SHP77 treated with DMSO at 0.1 percent for 48 hours (cell line): ENCODE data around the gene MRPS30.
"Not testable (repeated sequence)": the region's sequence is repeated elsewhere in the genome, so short reads cannot be mapped to it uniquely, and the experiment has no call there.

Experiments
- DNase-seq: peaks from one replicate; lab custom pipeline; 2025; lab: John Stamatoyannopoulos, UW

The MRPS30 gene

DNA sequence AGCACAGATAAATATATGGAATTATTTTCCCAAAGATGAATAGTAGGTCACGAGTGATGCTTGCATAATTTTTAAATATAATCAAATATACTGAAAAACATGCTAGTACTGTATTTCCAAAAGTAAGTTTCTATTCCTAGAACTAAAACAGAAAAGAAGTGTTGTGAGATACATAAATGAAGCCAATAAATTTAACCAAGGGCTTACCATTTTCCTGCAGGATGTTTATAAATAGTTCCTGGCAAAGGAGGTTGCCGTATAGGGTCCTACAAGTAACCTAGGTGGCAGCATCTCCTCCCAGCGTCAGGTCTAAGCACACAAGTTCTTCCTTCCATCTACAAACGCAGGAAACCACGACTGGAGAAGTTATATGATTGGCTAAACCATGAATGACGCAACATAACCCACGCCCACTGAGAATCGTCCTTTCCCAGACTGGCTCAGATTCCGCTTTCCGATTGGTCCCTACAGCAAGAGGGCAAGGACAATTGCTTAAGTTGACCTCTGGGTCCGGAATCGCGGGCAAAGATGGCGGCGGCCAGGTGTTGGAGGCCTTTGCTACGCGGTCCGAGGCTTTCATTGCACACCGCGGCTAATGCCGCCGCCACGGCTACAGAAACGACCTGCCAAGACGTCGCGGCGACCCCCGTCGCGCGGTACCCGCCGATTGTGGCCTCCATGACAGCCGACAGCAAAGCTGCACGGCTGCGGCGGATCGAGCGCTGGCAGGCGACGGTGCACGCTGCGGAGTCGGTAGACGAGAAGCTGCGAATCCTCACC is at the start of gene MRPS30:
Gene MRPS30 (plus strand): TSS at position 513 of the 780 bp plus-strand sequence. CDS start 16 bp downstream, at position 529.
- DNase-seq: peak; percentile 100

DNA sequence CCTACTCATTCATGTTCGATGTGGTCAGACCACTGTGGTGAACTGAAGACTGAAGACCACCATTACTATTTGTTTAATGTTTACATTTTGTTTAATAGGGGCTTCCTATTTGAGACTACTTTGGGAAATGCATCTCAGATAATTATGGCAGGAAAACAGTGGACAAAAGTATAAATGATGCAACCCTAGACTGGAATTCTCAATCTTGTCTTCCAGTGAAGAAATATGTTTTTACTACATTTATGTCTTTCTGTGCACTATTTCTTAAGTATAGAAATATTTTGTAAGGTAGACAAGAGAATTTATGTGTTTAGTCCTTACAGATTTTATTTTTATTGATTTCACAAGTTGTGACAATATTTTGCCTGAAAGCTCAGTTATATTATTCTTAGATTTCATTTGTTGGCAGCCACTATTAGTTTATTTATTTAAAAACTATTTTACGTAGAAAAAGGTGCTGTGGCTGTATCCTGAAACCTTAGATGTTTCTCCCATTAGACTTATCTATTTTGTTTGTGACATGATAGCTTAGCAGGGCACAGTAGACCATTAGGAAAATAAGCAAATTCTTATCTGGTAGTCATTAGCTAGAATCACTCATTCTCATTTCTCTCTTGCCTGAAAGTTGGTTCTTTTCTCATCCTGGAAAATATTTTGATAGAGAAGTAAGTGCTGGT is 39.4 kb upstream of the MRPS30 start:
- no peak for DNase-seq

DNA sequence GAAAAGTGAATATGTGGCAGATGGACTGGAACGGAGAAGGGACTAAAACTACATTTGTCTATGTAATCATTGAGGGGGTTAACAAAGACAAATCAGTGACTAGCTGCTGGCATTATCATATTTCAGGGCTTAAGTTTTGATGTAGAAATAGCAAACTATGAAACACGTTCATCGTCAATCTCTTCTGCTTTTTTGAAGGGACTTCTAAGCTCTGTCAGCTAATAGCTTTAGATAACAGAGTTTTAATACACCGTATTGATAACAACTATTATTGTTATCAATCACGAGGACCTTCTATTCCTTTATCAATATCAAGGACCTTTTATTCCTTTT is 38.9 kb upstream of the MRPS30 start:
- DNase-seq: no peak

DNA sequence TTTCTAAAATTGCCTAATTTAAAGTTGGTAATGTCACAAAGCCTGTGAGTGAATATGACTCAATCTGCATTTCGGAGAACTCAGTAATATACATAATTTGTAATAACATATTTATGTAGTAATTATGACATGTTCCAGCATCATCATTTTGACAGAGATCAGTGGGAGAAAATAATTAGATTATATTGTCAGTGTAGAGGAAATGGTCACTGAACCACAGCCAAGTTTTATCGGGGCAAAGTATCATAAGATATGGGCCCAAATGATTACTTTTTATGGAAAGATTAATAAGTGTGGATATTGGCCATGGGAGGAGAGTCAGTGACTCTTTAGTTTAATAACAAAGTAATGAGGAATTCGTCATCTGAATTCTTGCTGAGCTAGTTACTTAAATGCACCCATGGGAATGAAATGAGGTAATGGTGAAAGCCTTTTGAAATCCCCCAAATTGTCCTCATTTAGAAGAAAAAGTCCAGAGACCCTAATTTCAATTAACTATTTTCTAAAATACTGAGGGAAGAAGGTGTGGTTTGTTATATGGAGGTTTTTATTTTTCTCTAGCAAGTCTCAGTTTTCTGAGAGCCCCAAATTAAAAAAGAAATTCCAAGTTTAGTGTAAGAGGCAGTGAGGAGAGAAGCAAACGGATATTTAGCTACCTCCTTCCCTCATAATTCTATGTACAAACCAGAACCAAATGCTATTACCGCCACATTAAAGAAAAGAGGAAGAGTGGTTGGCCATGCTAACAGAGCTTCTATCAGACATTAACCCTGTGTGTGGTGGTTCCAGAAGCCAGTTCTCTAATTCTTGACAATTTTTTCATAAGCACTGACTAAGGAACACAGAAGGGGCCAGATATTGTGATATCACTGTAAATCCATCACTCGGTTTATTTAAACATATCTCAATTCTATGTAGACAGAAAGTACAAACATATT is 37.7 kb upstream of the MRPS30 start:
- DNase-seq: no peak

DNA sequence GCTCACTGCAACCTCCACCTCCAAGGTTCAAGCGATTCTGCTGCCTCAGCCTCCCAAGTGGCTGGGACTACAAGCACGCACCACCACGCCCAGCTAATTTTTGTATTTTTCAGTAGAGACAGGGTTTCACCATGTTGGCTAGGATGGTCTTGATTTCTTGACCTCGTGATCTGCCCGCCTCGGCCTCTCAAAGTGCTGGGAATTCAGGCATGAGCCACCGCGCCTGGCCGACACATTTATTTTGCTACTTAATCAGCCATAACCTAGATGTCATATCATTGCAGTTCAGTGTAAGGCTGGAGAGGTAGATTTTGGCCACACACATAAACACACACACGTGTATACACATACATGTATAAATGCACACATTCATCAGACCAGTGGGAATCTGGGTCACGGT is 36.4 kb upstream of the MRPS30 start:
- not testable (repeated sequence) for DNase-seq

DNA sequence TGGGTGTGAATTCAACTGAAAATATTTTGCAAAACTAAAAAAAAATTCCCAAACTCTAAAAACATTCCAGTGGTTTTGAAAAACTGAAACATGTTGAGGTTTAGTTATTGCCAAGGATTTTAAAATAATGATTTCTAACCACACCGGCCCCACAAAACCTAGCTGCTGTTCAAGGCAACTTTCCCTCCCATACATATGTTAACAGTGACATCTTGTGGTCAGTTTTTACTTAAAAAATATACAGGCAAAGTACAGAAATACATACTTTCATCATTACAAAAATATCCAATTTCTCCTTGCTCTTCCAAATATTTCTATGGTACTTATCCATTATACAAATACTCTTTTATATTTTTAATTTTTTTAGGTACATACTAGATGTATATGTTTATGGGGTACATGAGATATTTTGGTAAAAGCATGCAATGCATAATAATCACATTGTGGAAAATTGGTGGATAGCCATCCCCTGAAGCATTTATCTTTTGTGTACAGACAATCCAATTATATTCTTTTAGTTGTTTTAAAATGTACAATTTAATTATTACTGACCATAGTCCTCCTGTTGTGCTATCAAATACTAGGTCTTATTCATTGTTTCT is 34.4 kb upstream of the MRPS30 start:
- peak; percentile 51 for DNase-seq

DNA sequence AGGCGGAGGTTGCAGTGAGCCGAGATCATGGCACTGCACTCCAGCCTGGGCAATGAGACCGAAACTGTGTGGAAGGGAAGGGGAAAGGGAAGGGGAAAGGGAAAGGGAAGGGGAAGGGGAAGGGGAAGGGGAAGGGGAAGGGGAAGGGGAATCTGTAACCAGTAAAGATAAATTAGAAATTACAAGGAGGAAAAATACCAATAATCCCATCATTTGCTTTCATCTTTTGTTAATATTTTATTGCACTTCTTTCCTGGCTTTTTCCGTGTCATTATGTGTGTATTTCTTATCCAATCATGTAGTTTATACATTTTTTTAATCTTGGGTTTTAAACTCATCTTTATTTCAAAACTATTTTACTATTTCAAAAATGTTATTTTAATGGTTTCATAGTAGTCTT is 29.6 kb upstream of the MRPS30 start:
- DNase-seq: no peak

DNA sequence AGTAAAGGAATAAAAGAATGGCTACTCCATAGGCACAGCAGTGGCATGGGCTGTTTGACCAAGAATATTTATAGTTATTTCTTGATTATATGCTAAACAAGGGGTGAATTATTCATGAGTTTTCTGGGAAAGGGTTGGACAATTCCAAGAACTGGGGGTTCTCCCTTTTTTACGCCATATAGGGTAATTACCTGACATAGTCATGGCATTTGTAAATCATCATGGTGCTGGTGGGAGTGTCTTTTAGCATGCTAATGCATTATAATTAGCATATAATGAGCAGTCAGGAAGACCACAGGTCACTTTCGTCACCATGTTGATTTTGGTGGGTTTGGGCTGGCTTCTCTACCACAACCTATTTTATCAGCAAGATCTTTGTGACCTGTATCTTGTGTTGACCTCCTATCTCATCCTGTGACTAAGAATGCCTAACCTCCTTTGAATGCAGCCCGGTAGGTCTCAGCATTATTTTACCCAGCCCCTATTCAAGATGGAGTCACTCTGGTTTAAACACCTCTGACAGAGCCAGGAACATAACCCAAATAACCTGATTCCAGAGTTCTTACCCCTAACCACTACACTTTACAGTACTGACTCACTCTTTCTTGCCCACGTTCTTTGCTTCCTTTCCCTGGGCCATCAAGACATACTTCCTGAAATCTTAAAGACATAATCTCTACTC is 25.0 kb upstream of the MRPS30 start:
- no peak for DNase-seq

DNA sequence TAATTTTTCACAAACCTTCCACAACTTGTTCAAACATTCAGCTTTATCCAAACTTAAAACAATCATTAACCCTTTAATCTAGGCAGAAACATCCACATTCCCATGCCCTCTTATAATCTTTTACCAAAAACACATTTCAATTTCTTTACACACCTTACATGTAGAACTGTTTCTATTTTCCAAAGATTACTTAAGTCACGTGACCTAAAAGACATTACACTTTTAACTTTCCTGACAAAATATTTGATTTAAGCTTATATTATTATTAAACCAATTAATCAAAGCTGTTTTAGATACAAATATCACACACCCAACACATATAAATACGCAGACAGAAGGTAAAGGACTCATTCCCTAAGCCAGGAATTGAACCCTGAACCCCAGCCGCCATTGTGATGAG is 21.0 kb upstream of the MRPS30 start:
- no peak for DNase-seq

DNA sequence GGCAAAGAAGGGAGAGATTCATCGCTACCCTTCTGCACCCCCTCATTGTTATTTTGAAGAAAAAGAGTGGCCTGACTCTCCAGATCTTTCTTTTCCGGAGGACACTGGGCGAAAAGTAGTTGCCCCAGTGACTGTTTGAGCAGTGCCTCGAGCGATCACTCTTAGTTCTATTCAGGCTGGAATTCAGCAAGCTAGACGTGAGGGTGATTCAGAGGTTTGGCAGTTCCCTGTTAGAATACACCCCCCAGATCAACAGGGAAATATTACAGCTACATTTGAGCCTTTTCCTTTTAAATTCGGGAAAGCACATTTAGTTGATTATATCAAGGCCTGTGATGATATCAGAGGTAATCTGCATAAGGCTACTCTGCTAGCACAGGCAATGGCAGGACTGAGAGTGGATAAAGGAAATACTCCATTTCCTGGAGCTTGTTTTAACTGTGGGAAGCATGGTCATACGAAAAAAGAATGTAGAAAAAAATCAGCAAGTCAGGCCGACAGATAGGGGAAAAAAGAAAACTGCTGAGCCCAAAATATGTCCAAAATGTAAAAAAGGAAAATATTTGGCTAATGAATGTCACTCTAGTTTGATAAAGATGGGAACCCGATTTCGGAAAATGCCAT is 19.3 kb upstream of the MRPS30 start:
- DNase-seq: not testable (repeated sequence)

DNA sequence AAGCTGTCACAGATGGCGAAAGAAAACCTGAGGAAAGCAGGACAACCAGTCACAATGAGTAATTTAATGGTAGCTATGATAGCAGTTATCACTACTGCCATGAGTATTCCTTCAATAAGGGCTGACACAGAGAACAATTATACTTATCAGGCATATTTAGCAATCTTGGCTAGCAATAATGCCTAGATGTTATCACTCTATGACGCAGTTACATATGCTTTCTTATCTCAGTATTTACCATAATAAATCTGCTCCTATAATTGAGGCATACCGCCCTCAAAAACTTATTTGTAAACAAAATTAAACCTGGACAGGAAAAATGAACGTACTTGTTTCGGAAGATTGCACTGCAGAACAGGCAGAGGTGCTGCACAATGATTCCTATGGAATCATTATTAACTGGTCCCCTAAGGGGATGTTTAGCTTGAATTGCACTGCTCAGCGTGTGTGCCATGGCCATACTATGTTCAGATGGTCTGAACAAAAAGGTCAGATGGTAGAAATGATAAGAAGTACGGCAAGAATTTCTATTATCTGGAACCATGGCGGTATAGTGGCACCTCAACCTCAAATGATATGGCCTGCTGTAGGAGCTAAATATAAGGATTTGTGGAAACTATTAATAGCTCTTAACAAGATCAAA is 16.6 kb upstream of the MRPS30 start:
- DNase-seq: not testable (repeated sequence)

DNA sequence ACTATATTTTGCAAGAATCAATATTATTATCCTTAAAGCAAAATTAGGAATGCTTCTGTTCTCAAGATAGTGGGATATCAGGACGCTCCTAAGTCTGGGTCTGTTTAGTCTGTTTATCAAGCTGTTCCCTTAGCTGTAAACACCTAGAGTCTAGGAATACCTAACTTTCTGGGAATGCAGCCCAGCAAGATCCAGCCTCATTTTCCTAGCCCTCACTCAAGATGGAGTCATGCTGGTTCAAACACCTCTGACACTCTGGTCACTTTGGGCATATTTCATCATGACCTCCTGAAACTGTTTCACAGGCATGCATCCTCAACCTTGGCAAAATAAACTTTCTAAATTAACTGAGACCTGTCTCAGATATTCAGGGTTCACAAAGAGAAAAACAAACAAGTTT is 14.4 kb upstream of the MRPS30 start:
- DNase-seq: no peak

DNA sequence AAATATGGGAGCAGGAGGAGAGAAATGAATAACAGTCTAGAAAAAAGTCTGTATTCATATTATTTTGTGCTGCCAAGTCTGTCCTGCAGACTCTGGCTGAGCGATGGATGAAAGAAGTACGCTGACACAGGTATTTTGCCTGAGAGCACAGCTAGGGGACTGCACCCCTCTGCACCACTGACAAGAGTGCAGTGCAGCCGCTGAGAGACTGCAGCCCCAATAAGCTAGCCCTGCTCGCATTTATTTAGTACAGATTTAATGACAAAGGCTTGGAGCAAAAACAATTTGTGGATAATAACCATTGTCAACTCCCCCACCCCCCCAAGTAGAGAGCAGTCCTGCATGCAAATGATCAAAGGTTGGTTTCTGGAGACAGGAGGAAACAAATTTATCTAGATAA is 13.3 kb upstream of the MRPS30 start:
- no peak for DNase-seq

DNA sequence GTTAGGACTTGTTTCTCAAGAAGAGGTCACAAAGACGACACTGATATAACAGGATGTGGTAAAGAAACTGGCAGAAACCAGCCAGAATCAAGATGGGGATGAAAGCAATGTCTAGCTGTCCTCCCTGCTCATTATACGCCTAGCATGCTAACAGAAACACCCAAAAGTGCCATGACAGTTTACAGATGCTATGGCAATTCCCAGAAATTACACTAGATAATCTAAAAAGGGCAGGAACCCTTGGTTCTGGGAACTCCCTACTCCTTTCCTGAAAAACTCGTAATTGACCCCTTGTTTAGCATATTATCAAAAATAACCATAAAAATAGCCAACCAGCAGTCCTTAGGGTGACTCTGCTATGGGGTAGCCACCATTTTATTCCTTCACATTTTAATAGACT is 10.9 kb upstream of the MRPS30 start:
- no peak for DNase-seq

DNA sequence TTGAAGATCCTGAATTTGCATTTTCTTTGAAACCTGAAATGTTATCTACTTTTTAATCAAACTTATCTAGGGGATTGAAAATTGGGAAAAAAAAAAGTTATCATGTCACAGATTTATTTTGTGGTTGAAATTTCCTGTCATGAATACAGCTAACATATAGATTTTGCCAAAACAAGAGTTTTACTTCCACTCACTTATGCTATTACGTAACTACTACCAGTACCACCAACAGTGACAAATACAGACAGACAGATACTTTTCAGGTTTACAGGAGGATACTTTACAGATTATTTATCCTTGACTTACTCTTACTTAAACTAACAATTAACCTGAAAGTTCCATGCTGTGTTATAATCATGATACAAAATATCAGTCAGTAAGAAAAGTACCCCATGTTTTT is 6.8 kb upstream of the MRPS30 start:
- no peak for DNase-seq

DNA sequence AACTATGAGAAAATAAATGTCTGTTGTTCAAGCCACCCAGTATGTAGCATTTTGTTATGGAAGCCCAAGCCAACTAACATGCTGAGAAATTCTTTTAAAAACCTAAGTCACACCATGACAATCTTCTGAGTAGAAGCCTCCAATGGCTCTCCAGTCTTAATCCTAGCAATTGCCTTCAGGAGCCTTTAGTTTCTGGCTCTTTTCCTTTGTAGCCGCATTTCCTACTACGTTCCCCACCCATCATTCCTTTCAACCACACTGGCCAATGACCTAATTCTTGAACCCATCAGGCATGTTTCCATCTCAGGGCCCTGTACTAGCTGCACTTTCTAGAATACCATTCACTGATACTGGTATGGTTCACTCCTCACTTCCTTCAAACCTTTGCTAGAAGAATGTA is 2.1 kb upstream of the MRPS30 start:
- DNase-seq: no peak

DNA sequence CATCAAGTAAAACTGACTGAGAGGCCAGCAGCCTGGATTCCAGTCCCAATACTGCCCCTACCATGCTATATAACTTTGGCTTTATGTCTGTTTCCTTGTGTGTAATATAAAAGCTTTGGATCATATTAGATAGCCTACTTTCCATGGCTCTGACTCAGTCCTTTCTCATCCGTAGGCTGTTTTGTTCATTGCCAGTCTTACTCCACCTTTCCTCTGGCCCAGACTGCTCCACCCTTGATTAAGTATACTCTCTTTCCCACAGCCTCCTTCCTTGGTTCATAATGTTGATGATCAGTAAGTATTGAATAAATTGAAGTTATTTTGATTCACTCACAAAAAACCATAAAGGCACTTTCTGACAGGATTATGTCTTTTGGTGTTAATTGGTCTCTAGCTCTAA is 1.5 kb upstream of the MRPS30 start:
- DNase-seq: no peak

DNA sequence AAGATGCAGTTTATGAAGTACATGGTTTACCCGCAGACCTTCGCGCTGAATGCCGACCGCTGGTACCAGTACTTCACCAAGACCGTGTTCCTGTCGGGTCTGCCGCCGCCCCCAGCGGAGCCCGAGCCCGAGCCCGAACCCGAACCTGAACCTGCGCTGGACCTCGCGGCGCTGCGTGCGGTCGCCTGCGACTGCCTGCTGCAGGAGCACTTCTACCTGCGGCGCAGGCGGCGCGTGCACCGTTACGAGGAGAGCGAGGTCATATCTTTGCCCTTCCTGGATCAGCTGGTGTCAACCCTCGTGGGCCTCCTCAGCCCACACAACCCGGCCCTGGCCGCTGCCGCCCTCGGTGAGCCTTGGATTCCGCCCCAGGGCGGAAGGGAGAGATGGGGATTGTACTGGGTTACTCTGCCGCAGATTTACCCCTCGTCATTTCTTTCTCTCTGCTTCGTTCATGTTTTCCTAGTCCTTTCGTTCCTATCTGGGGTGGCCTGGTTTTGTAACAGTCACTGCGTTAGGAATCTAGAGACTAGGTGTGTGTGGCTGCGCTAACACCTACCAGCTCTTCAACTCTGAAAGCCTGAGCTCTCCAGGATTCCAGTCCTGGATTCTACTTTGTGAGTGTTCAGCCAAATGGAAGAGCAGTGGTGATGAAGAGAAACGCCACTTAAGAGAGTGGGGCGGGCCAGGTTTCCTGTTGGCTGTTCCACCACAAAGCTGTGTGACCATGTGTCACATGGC is 638 bp downstream of the MRPS30 start:
- DNase-seq: peak; percentile 64

DNA sequence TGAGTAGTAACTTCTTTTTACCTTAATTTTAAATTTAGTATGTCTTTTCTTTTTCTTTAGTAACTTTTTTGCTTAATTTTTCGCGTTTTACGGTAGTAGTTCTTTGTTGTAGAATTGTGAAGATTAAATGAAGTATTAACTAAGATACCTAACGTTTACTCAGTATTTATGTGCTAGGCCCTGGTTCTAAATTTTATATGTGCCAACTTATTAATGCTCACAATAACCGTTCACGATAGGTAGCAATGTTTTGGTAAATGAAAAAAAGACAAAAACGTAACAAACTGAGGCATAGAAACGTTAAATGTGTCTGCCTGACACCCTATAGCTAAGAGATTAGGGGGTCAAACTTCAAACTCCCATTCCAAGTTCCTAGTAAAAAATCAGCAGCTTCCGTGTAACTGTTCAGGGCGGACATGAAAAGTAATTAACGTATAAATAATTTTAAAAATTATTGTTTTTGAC is 1.2 kb downstream of the MRPS30 start:
- DNase-seq: no peak

DNA sequence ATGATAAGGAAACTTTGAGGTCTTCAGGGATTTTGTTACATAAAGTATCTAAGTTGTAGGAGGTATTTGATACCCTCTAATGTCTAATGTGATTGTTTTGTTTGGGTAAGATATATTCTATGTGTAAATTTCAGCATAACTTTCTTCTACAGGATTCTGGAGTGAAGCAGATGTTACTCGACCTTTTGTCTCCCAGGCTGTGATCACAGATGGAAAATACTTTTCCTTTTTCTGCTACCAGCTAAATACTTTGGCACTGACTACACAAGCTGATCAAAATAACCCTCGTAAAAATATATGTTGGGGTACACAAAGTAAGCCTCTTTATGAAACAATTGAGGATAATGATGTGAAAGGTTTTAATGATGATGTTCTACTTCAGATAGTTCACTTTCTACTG is 6.0 kb downstream of the MRPS30 start:
- DNase-seq: no peak
